Caco-2 (cell line): ENCODE data around the gene TPH2. TPM values are rescaled to one million over a fixed set of nuclear protein-coding genes. Genes with fewer than 3 reads are reported as not detected.
A peak's percentile ranks its signal among the peaks of the same experiment; 100 is the strongest.

ENCODE experiments used
- Bru-seq: library from RNA; stranded (reverse); fragments of 400-500 nt; gene quantifications from one replicate; lab custom pipeline; 2021; lab: Mats Ljungman, UMichigan
- BruChase-seq, 2 experiments: library from RNA; stranded (reverse); fragments of 400-500 nt; gene quantifications; one replicate each; lab custom pipeline; 2021; lab: Mats Ljungman, UMichigan
- BruUV-seq: library from RNA; stranded (reverse); fragments of 400-500 nt; replicated peaks from 2 replicates; lab custom pipeline; 2021; lab: Mats Ljungman, UMichigan
- CTCF ChIA-PET: fragments of 300-600 bp; sonication (Branson Sonifier 250); formaldehyde crosslinking; loops from one replicate; lab custom pipeline; 2022; ENCODE audit warnings: antibody characterized with exemption; lab: Charles Lee
- POLR2A ChIA-PET: fragments of 300-600 bp; sonication (Branson Sonifier 250); formaldehyde crosslinking; loops from one replicate; lab custom pipeline; 2022; ENCODE audit warnings: antibody characterized with exemption; lab: Charles Lee
- DNase-seq, 2 experiments: peaks; one replicate each; pipeline versions ENCODE4 v3.0.0 to v3.0.0-alpha.2; 2020 to 2022
- H3K27me3 ChIP-seq: replicated peaks from 2 replicates; pipeline ENCODE4 v1.6.0; 2011; ENCODE audit warnings: low read length; ENCODE audit not compliant: control insufficient read depth, insufficient read depth
- H3K36me3 ChIP-seq: 2 replicates; pipeline ENCODE4 v1.5.1; 2011; ENCODE audit warnings: low read length; ENCODE audit not compliant: control insufficient read depth, insufficient read depth
- H3K4me1 ChIP-seq: fragments of 250-450 bp; sonication (Bioruptor Pico); 2 replicates; pipeline ENCODE4 v1.5.1; 2020; ENCODE audit warnings: mild to moderate bottlenecking
- H3K4me3 ChIP-seq: 2 replicates; pipeline ENCODE4 v1.5.1; 2011; ENCODE audit warnings: low read depth, mild to moderate bottlenecking, control low read depth, low read length
- H3K9me3 ChIP-seq: fragments of 250-450 bp; sonication (Bioruptor Pico); 2 replicates; pipeline ENCODE4 v1.5.1; 2020; ENCODE audit warnings: mild to moderate bottlenecking, moderate library complexity
- H3K27ac Mint-ChIP-seq: one replicate; pipeline ENCODE4 v1.8.0; 2022; ENCODE audit warnings: mixed read lengths; ENCODE audit not compliant: unreplicated experiment
- H3K27me3 Mint-ChIP-seq: one replicate; pipeline ENCODE4 v1.8.0; 2022; ENCODE audit warnings: mixed read lengths; ENCODE audit not compliant: insufficient read depth, unreplicated experiment
- H3K36me3 Mint-ChIP-seq: one replicate; pipeline ENCODE4 v1.8.0; 2022; ENCODE audit warnings: mild to moderate bottlenecking, mixed read lengths; ENCODE audit not compliant: insufficient read depth, unreplicated experiment
- H3K4me1 Mint-ChIP-seq: one replicate; pipeline ENCODE4 v1.8.0; 2022; ENCODE audit warnings: low read depth, mixed read lengths; ENCODE audit not compliant: unreplicated experiment
- H3K4me3 Mint-ChIP-seq: one replicate; pipeline ENCODE4 v1.8.0; 2022; ENCODE audit warnings: mild to moderate bottlenecking, moderate library complexity, mixed read lengths; ENCODE audit not compliant: unreplicated experiment
- H3K9me3 Mint-ChIP-seq: one replicate; pipeline ENCODE4 v1.8.0; 2022; ENCODE audit warnings: mixed read lengths; ENCODE audit not compliant: unreplicated experiment
- CTCF ChIP-seq, 2 experiments: fragments of 200-600 bp in 1 of 2; IDR thresholded peaks; 1 replicate in 1 of 2; 2 replicates in 1 of 2; pipeline versions ENCODE4 v1.5.1 to v1.8.0; 2011 to 2022; ENCODE audit warnings: antibody characterized with exemption in 1 of 2, control low read depth in 1 of 2, inconsistent platforms in 1 of 2, low read depth in 1 of 2, low read length in 1 of 2, mild to moderate bottlenecking in 1 of 2, moderate library complexity in 1 of 2; ENCODE audit not compliant: insufficient read depth in 1 of 2, severe bottlenecking in 1 of 2, unreplicated experiment in 1 of 2
- intact Hi-C: fragments of 100-400 bp; cut with micrococcal nuclease; formaldehyde crosslinking; loops from one replicate; pipeline ENCODE4 v1.10.0; 2022; ENCODE audit not compliant: unreplicated experiment
- long read RNA-seq: library from polyadenylated mRNA; stranded (forward); transcript quantifications from one replicate; pipeline ENCODE4 v2.0.0, GENCODE V29; 2022
- total RNA-seq: library from RNA; stranded (reverse); gene quantifications from 2 replicates; pipeline ENCODE4 v1.2.3, GENCODE V29; 2022

TPH2 gene
- total RNA-seq (not detected in 2 replicates), Bru-seq, nascent RNA (percentile 11 among the genes with signal in this experiment), BruChase-seq, experiment 1, labeled RNA remaining after a 2-hour chase (percentile 16 among the genes with signal in this experiment), BruChase-seq, experiment 2, labeled RNA remaining after a 6-hour chase (percentile 13 among the genes with signal in this experiment)
- long read RNA-seq = 0 reads

GRCh38 chr12:71938728-71939385 lies at the start of gene TPH2:
TPH2 (plus strand) TSS chr12:71938845; CDS start chr12:71938987, 142 bp downstream.
- Mint-ChIP-seq H3K4me1 (no peaks in the 10 kb centered on the region), H3K9me3 (no peaks in the 10 kb centered on the region), H3K4me3 (no peak within 1 kb of the TSS), H3K36me3 (no peaks in the 10 kb centered on the region), H3K27me3 (peaks cover 16% of the 10 kb centered on the region), H3K27ac (no peak within 1 kb of the TSS)
- no TSS peak for BruUV-seq
- H3K27me3 ChIP-seq = no peaks in the 10 kb centered on the region
- H3K36me3 ChIP-seq = no peaks in the 10 kb centered on the region
- intact Hi-C loops = loop anchor here (1.0 to 2.0 kb wide), 2 partner anchors 100 to 159 kb away; partner anchors contain the start of gene TBC1D15
- H3K4me3 ChIP-seq = no peak within 1 kb of the TSS
- peak; percentile 83 to 90 for DNase-seq
- no peaks in the 10 kb centered on the region for H3K9me3 ChIP-seq
- H3K4me1 ChIP-seq = no peaks in the 10 kb centered on the region
- ChIA-PET POLR2A (no interaction called here), CTCF (interaction anchor here (0.8 to 1.3 kb wide), 2 partner anchors 151 to 159 kb away, joined by 3 read pairs; no protein-coding TSS in a partner anchor)
- peak; percentile 81 to 85 for TF ChIP-seq CTCF (IDR thresholded peaks at IDR 0.05; ENCODE audit: insufficient read depth in 1 of 2, low read depth in 1 of 2, low read length in 1 of 2, severe bottlenecking in 1 of 2, unreplicated experiment in 1 of 2)

- Mint-ChIP-seq H3K9me3 (no peaks in the 10 kb centered on the region), H3K4me1 (no peaks in the 10 kb centered on the region), H3K4me3 (no peak overlapping the region), H3K27ac (no peak overlapping the region), H3K36me3 (no peaks in the 10 kb centered on the region), H3K27me3 (no peaks in the 10 kb centered on the region)
- Histone ChIP-seq H3K4me3 (no peak overlapping the region), H3K4me1 (no peaks in the 10 kb centered on the region), H3K9me3 (no peaks in the 10 kb centered on the region), H3K36me3 (no peaks in the 10 kb centered on the region), H3K27me3 (no peaks in the 10 kb centered on the region)
- POLR2A ChIA-PET = no interaction called here
- no peak for TF ChIP-seq CTCF (IDR thresholded peaks at IDR 0.05; ENCODE audit: insufficient read depth in 1 of 2, low read depth in 1 of 2, low read length in 1 of 2, severe bottlenecking in 1 of 2, unreplicated experiment in 1 of 2)
- DNase-seq = no peak
- intact Hi-C loops = no loop called here
- BruUV-seq = no TSS peak
- CTCF ChIA-PET = no interaction called here
These were observed 48.2 kb upstream of the TPH2 start for GRCh38 chr12:71890475-71890874.

- BruUV-seq = no TSS peak
- no peaks in the 10 kb centered on the region for H3K9me3 Mint-ChIP-seq
- no peak for DNase-seq
- Histone ChIP-seq H3K4me1 (no peaks in the 10 kb centered on the region), H3K27me3 (no peaks in the 10 kb centered on the region), H3K4me3 (no peak overlapping the region), H3K36me3 (no peaks in the 10 kb centered on the region), H3K9me3 (no peaks in the 10 kb centered on the region)
- no peak for TF ChIP-seq CTCF (IDR thresholded peaks at IDR 0.05; ENCODE audit: insufficient read depth in 1 of 2, low read depth in 1 of 2, low read length in 1 of 2, severe bottlenecking in 1 of 2, unreplicated experiment in 1 of 2)
- H3K4me3 Mint-ChIP-seq = no peak overlapping the region
- intact Hi-C loops = no loop called here
- no peaks in the 10 kb centered on the region for H3K27me3 Mint-ChIP-seq
- no peaks in the 10 kb centered on the region for H3K4me1 Mint-ChIP-seq
- ChIA-PET POLR2A (no interaction called here), CTCF (no interaction called here)
- peaks cover 7% of the 10 kb centered on the region for H3K36me3 Mint-ChIP-seq
- H3K27ac Mint-ChIP-seq = no peak overlapping the region
These were observed 46.6 kb upstream of the TPH2 start for GRCh38 chr12:71892059-71892458.
